Bladder microvascular endothelial cell (primary cell): ENCODE results near the gene ARFRP1. TPM values are rescaled to one million over a fixed set of nuclear protein-coding genes. Genes with fewer than 3 reads are reported as not detected.

Source experiments
- total RNA-seq: library from RNA; depleted of rRNA; stranded (reverse); fragments of >200 nt; gene quantifications from 2 replicates; pipeline ENCODE4 v1.2.3, GENCODE V29; 2014

ARFRP1 gene
- 33.4 and 68.0 TPM in 2 replicates for total RNA-seq

GRCh38 chr20:63707558-63708300 is at the start of gene ARFRP1, which contains the start of gene ZGPAT:
Gene ARFRP1, minus strand, starts transcription at chr20:63707976. Its CDS starts 885 bp downstream, at chr20:63707091.
Gene ZGPAT, plus strand, starts transcription at chr20:63708039. Its CDS starts 542 bp downstream, at chr20:63708581.

GRCh38 chr20:63739130-63740069 is 31.6 kb upstream of the ARFRP1 start, which contains the start of gene SLC2A4RG:
Gene SLC2A4RG, plus strand, starts transcription at chr20:63739776. Its CDS starts 137 bp downstream, at chr20:63739913.

GRCh38 chr20:63735859-63736718 is 28.3 kb upstream of the ARFRP1 start, which contains the start of gene LIME1:
Gene LIME1, plus strand, starts transcription at chr20:63736664. Its CDS starts 886 bp downstream, at chr20:63737550.

GRCh38 chr20:63696628-63697356 is 11.0 kb downstream of the ARFRP1 start, which contains the start of gene TNFRSF6B:
Gene TNFRSF6B, plus strand, starts transcription at chr20:63696652. Its CDS starts 116 bp downstream, at chr20:63696768.

GRCh38 chr20:63657937-63658748 is 49.6 kb downstream of the ARFRP1 start, which contains the start of gene RTEL1:
Gene RTEL1, plus strand, starts transcription at chr20:63658312. Its CDS starts 1,091 bp downstream, at chr20:63659403.

GRCh38 chr20:63653041-63653973 is 54.5 kb downstream of the ARFRP1 start, which contains the start of gene STMN3:
Gene STMN3, minus strand, starts transcription at chr20:63653424. Its CDS starts 79 bp downstream, at chr20:63653345.

Other genes starting within 250 kb of the ARFRP1 start
- gene KCNQ2, start 235.3 kb downstream of the ARFRP1 start, total RNA-seq: not detected in 2 replicates
- gene EEF1A2, start 208.9 kb downstream of the ARFRP1 start, total RNA-seq: 0.49 and 27.1 TPM in 2 replicates
- 10.7 and 13.3 TPM in 2 replicates for gene PPDPF, start 187.2 kb downstream of the ARFRP1 start, total RNA-seq
- gene PTK6, start 170.6 kb downstream of the ARFRP1 start, total RNA-seq: 0.13 TPM in 1 of 2 replicates, not detected in the other
- gene SRMS, start 160.2 kb downstream of the ARFRP1 start, total RNA-seq: not detected in 2 replicates
- gene FNDC11, start 153.8 kb downstream of the ARFRP1 start, total RNA-seq: 1.0 and 1.1 TPM in 2 replicates
- gene HELZ2, start 133.7 kb downstream of the ARFRP1 start, total RNA-seq: 52.6 and 101 TPM in 2 replicates
- 7.4 and 12.5 TPM in 2 replicates for gene GMEB2, start 80.9 kb downstream of the ARFRP1 start, total RNA-seq
- gene STMN3, start 54.6 kb downstream of the ARFRP1 start, total RNA-seq: 0.69 and 1.5 TPM in 2 replicates
- 8.3 and 14.5 TPM in 2 replicates for gene RTEL1, start 49.7 kb downstream of the ARFRP1 start, total RNA-seq
- gene TNFRSF6B, start 11.3 kb downstream of the ARFRP1 start, total RNA-seq: 19.1 and 28.5 TPM in 2 replicates
- gene ZGPAT, start 63 bp upstream of the ARFRP1 start, total RNA-seq: 16.4 and 23.8 TPM in 2 replicates
- gene LIME1, start 28.7 kb upstream of the ARFRP1 start, total RNA-seq: 1.9 and 3.2 TPM in 2 replicates
- 8.0 and 8.6 TPM in 2 replicates for gene SLC2A4RG, start 31.8 kb upstream of the ARFRP1 start, total RNA-seq
- gene ZBTB46, start 123.3 kb upstream of the ARFRP1 start, total RNA-seq: 28.7 and 46.9 TPM in 2 replicates
- not detected in 2 replicates for gene ABHD16B, start 153.5 kb upstream of the ARFRP1 start, total RNA-seq
- 100 and 164 TPM in 2 replicates for gene TPD52L2, start 157.3 kb upstream of the ARFRP1 start, total RNA-seq
- 56.2 and 97.5 TPM in 2 replicates for gene DNAJC5, start 187.2 kb upstream of the ARFRP1 start, total RNA-seq
- gene UCKL1, start 248.4 kb upstream of the ARFRP1 start, total RNA-seq: 29.0 and 40.7 TPM in 2 replicates